GM12892 (cell line): ENCODE results near the gene ARID5B.

Experiments used
- DNase-seq: peaks from one replicate; pipeline ENCODE4 v3.0.0; 2011; ENCODE audit not compliant: insufficient read length
- FAIRE-seq: peaks from 2 replicates; lab custom pipeline; 2011; peaks lifted over from hg19 to GRCh38; lab: Jason Lieb, UNC
- POLR2A ChIP-seq: IDR thresholded peaks from 2 replicates; pipeline ENCODE4 v1.6.1; 2011; ENCODE audit warnings: low read depth, low read length, control low read depth
- POLR2AphosphoS5 ChIP-seq: IDR thresholded peaks from 2 replicates; pipeline ENCODE4 v1.6.1; 2011; ENCODE audit warnings: low read depth, low read length, control low read depth
- TAF1 ChIP-seq: IDR thresholded peaks from 2 replicates; pipeline ENCODE4 v1.6.1; 2011; ENCODE audit warnings: low read depth, mild to moderate bottlenecking, control low read depth, low read length, borderline replicate concordance

The ARID5B gene

DNA sequence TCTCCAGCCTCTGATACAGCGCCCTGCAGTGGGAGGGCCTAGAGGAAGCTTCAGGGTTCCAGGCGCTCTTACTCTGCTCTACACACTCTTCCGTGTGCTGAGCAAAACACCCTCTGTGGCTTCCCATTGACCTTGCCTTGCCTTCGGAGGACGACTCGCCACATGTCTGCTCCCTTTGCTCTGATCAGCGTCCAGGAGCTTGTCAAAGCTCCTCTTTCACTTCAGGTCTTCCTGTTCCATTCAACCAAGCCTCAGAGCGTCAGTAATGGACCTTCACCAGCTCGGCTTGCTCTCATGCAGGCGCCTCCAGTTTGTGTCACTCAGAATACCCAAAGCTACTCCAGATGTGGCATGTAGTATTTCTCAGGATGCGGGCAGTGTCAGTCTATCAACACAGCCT is 173.9 kb downstream of the ARID5B start:
- FAIRE-seq, result no peak
- DNase-seq, result no peak
- TF ChIP-seq TAF1, result no peak
- no peak for TF ChIP-seq POLR2AphosphoS5
- TF ChIP-seq POLR2A, result no peak

DNA sequence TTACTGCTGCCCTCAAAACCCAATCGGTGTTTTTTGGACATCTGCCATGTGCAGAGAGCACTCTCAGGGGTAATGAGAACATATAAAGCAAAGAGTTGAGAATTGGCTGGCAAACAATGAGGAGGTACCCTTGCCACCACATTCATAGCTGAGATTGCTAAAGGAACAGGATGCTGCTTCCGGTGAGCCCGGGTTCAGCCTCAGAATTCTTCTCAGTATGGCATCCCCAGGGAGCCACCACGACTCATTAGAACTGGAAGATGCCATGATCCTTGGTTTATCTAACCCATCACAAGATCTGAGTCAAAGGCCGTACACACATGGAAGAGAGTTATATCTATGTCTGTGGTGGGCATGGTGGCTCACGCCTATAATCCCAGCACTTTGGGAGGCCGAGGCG is 174.4 kb downstream of the ARID5B start:
- no peak for TF ChIP-seq POLR2A
- no peak for TF ChIP-seq POLR2AphosphoS5
- TF ChIP-seq TAF1, result no peak
- FAIRE-seq (no peak), DNase-seq (no peak)

DNA sequence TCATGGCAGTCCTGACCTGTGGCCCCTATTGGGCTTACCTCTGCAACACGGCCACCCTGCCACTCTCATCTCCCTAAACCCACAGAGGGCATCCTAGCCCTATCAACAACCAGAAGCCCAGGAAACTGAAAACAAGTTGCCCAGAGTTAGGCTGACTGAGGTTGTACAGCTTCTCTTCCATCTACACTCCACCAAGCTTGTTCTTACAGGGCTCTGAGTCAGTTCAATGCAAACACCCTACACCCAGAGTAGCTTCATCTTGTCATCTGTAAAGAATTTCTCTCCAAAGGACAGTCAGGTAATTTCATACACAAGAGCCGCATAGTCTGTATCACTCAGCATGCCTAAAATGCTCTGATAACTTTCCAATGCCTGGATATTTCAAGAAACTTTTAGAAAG is 175.4 kb downstream of the ARID5B start:
- TF ChIP-seq POLR2AphosphoS5 (no peak), TAF1 (no peak), POLR2A (no peak)
- FAIRE-seq, result no peak
- DNase-seq, result no peak

DNA sequence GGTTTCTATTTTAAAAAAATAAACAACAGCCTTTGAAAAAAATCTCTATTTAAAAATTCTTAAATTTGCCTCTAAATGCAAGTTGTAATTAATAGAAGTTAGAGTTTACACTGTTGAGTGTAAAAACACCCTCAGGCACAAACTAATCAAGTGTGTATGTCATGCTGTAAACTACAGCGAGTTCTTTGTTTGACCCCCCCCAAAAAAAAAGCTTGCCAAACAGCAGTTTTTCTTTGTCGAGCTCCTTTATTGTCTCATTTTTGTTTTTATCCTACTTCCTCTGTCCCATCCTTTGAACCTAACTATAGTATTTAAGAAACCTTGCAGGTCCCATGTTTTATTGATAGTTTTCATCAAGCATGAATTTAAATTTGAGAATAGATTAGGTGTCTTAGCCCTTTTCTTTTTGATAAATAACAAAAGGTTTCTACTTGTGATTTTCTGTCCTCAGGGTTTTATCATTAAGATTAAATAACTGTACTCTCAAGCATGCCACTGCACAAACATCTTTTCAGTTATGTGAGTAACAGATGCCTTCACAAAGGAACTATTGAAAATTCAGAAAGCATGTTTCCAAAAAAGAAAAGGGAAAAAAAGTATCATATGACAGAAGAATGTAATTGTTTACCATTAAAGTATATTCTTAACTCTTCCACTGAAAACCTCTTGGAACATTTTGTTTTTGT is 176.0 kb downstream of the ARID5B start:
- TF ChIP-seq POLR2A, result no peak
- TF ChIP-seq TAF1, result no peak
- TF ChIP-seq POLR2AphosphoS5, result no peak
- FAIRE-seq (no peak), DNase-seq (no peak)

DNA sequence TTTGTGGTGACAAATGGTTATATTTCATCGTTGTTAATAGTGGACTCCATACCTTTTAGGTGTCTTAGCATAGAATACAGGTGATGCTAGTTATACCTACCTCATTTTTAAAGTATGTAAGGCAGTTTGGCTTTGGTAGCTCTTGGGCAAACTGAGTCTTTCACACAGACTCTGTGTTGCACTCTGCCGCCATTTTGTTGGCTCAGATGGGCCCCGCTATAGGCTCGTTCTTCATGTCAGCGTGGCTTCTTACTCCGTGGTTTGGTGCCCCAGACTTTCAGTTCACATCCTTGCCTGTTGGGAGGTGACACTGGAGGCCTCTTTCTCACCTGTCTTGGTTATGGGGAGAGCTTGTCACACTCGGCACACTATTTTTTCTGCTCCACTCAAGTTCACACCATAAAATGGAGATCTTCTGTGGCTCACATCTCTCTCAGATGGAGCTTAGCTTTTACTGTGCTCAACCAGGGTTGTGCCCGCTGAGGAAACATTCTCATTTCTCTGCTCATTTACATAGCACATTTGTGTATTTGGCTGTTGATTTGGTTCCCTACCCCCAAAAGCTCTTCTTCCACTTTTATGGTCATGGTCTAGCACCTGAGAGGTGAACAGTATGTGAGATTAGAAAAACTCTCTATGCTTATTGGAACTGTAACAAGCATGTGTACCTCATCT is 178.5 kb downstream of the ARID5B start:
- FAIRE-seq (peak; percentile 78), DNase-seq (no peak)
- TF ChIP-seq TAF1, result no peak
- TF ChIP-seq POLR2AphosphoS5, result peak; percentile 74
- peak; percentile 77 for TF ChIP-seq POLR2A

DNA sequence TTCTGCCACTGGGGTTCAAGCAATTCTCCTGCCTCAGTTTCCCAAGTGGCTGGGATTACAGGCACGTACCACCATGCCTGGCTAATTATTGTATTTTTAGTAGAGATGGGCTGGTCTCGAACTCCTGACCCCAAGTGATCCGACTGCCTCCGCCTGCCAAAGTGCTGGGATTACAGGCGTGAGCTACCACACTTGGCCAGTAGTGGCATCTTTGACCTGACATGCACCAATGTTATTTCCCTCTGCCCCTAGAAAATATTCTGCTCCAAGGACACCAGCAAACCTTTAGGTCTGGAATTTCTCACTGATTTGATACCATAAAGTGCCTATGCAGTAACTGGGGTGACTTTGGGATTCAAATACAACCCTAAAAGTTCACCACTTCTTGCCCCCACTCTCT is 179.4 kb downstream of the ARID5B start:
- TF ChIP-seq POLR2AphosphoS5, result no peak
- no peak for TF ChIP-seq POLR2A
- no peak for FAIRE-seq

GRCh38 chr10:62081341-62082270 is 180.1 kb downstream of the ARID5B start:
- TF ChIP-seq TAF1 (no peak), POLR2A (no peak), POLR2AphosphoS5 (no peak)
- no peak for FAIRE-seq
- DNase-seq, result no peak

More for the DNA sequence above, 179.4 kb downstream of the ARID5B start:
- DNase-seq, result no peak

- FAIRE-seq, result no peak
Measured at GRCh38 chr10:62082271-62082656, 180.8 kb downstream of the ARID5B start.

DNA sequence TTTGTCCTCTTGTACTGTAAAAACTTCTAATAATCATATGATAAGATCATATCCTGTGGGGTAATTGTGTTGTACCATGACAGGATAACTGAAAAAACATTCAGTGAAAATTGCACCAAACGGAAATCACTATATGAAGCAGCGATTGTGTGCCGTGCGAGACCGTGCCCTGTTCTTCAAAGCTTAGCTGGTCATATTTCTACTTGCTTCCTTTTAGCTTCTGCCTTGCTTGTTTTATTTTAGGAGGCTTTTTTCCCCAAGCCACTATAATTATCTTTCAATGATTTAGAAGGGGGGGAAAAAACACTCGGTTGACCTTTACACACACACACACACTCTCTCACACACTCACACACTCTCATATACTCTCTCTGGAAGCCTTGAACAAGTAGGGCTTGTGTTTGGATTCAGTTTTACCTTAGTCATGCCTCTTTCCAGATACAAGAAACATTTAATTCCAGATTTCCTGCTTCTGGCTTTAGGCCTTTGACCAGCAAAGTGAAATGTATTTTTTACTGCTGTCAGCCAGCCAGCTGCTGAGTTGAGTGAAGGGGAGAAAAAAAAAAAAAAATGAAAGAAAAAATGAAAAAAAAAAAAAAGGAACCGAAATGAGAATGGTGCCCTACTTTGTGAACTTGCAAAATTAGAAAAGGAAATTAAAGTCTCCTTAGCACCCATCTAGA is 181.4 kb downstream of the ARID5B start:
- DNase-seq (no peak), FAIRE-seq (peak; percentile 73)
- no peak; the same call in 1 of the 2 replicates for TF ChIP-seq POLR2A
- TF ChIP-seq TAF1, result no peak
- TF ChIP-seq POLR2AphosphoS5, result no peak

More at GRCh38 chr10:62082271-62082656, 180.8 kb downstream of the ARID5B start:
- no peak for DNase-seq
- TF ChIP-seq TAF1, result no peak
- TF ChIP-seq POLR2A, result no peak

GRCh38 chr10:62083412-62084267 is 182.1 kb downstream of the ARID5B start:
- no peak for DNase-seq
- FAIRE-seq, result no peak
- TF ChIP-seq POLR2AphosphoS5, result no peak
- no peak for TF ChIP-seq POLR2A
- TF ChIP-seq TAF1, result no peak
